HEK293 (cell line): Measurements from ENCODE around the gene CLMN.

Experiments
- GLIS1 ChIP-seq: fragments of 450-650 bp; formaldehyde crosslinking; IDR thresholded peaks from 2 replicates; pipeline ENCODE4 v1.5.1; 2016; ENCODE audit warnings: missing biosample characterization, missing genetic modification characterization
- GLIS2 ChIP-seq: fragments of 450-650 bp; formaldehyde crosslinking; IDR thresholded peaks from 2 replicates; pipeline ENCODE4 v1.5.1; 2016; ENCODE audit warnings: missing biosample characterization, missing genetic modification characterization
- KLF8 ChIP-seq: fragments of 450-650 bp; formaldehyde crosslinking; IDR thresholded peaks from 2 replicates; pipeline ENCODE4 v1.5.1; 2016; ENCODE audit warnings: missing biosample characterization, missing genetic modification characterization
- MYNN ChIP-seq: fragments of 450-650 bp; formaldehyde crosslinking; IDR thresholded peaks from 2 replicates; pipeline ENCODE4 v1.5.1; 2016; ENCODE audit warnings: missing biosample characterization, missing genetic modification characterization, borderline replicate concordance
- SP2 ChIP-seq: fragments of 450-650 bp; formaldehyde crosslinking; IDR thresholded peaks from 2 replicates; pipeline ENCODE4 v1.5.1; 2016; ENCODE audit warnings: missing biosample characterization, missing genetic modification characterization
- YY2 ChIP-seq: fragments of 450-650 bp; formaldehyde crosslinking; IDR thresholded peaks from 2 replicates; pipeline ENCODE4 v1.5.1; 2016; ENCODE audit warnings: missing biosample characterization, missing genetic modification characterization
- ZBTB1 ChIP-seq: fragments of 450-650 bp; formaldehyde crosslinking; IDR thresholded peaks from 2 replicates; pipeline ENCODE4 v1.5.1; 2016; ENCODE audit warnings: missing biosample characterization, missing genetic modification characterization
- ZBTB20 ChIP-seq: fragments of 450-650 bp; formaldehyde crosslinking; IDR thresholded peaks from 2 replicates; pipeline ENCODE4 v1.5.1; 2016; ENCODE audit warnings: missing biosample characterization, missing genetic modification characterization
- ZBTB48 ChIP-seq: fragments of 450-650 bp; formaldehyde crosslinking; IDR thresholded peaks from 2 replicates; pipeline ENCODE4 v1.5.1; 2016; ENCODE audit warnings: missing biosample characterization, missing genetic modification characterization
- ZFHX2 ChIP-seq: fragments of 450-650 bp; formaldehyde crosslinking; conservative IDR thresholded peaks from 2 replicates; pipeline ENCODE4 v1.5.1; 2016; ENCODE audit warnings: missing biosample characterization, missing genetic modification characterization
- ZFP37 ChIP-seq: fragments of 450-650 bp; formaldehyde crosslinking; IDR thresholded peaks from 2 replicates; pipeline ENCODE4 v1.5.1; 2016; ENCODE audit warnings: missing biosample characterization, missing genetic modification characterization
- ZIC2 ChIP-seq: fragments of 450-650 bp; formaldehyde crosslinking; IDR thresholded peaks from 2 replicates; pipeline ENCODE4 v1.5.1; 2016; ENCODE audit warnings: missing biosample characterization, missing genetic modification characterization
- ZNF223 ChIP-seq: fragments of 450-650 bp; formaldehyde crosslinking; IDR thresholded peaks from 2 replicates; pipeline ENCODE4 v1.5.1; 2016; ENCODE audit warnings: missing biosample characterization, missing genetic modification characterization
- ZNF24 ChIP-seq: fragments of 450-650 bp; formaldehyde crosslinking; IDR thresholded peaks from 2 replicates; pipeline ENCODE4 v1.5.1; 2016; ENCODE audit warnings: missing biosample characterization, missing genetic modification characterization
- ZNF335 ChIP-seq: fragments of 450-650 bp; formaldehyde crosslinking; conservative IDR thresholded peaks from 2 replicates; pipeline ENCODE4 v1.5.1; 2016; ENCODE audit warnings: missing biosample characterization, missing genetic modification characterization
- ZNF341 ChIP-seq: fragments of 450-650 bp; formaldehyde crosslinking; IDR thresholded peaks from 2 replicates; pipeline ENCODE4; 2016; ENCODE audit warnings: low read depth, missing biosample characterization, missing genetic modification characterization
- ZNF354C ChIP-seq: fragments of 450-650 bp; formaldehyde crosslinking; IDR thresholded peaks from 2 replicates; pipeline ENCODE4 v1.5.1; 2016; ENCODE audit warnings: missing biosample characterization, missing genetic modification characterization, low read depth, borderline replicate concordance
- ZNF394 ChIP-seq: fragments of 450-650 bp; formaldehyde crosslinking; IDR thresholded peaks from 2 replicates; pipeline ENCODE4 v1.5.1; 2016; ENCODE audit warnings: missing biosample characterization, missing genetic modification characterization, mild to moderate bottlenecking, moderate library complexity, borderline replicate concordance
- ZNF530 ChIP-seq: fragments of 450-650 bp; formaldehyde crosslinking; IDR thresholded peaks from 2 replicates; pipeline ENCODE4 v1.5.1; 2016; ENCODE audit warnings: low read depth, missing biosample characterization, missing genetic modification characterization
- ZNF549 ChIP-seq: fragments of 450-650 bp; IDR thresholded peaks from 2 replicates; pipeline ENCODE4 v1.5.1; 2018; ENCODE audit warnings: missing biosample characterization, missing genetic modification characterization, mild to moderate bottlenecking, inconsistent platforms, moderate library complexity
- ZNF600 ChIP-seq: fragments of 450-650 bp; formaldehyde crosslinking; IDR thresholded peaks from 2 replicates; pipeline ENCODE4 v1.5.1; 2016; ENCODE audit warnings: missing biosample characterization, missing genetic modification characterization
- ZNF623 ChIP-seq: fragments of 450-650 bp; formaldehyde crosslinking; IDR thresholded peaks from 2 replicates; pipeline ENCODE4 v1.5.1; 2016; ENCODE audit warnings: missing biosample characterization, missing genetic modification characterization
- ZNF76 ChIP-seq: fragments of 450-650 bp; formaldehyde crosslinking; IDR thresholded peaks from 2 replicates; pipeline ENCODE4; 2016; ENCODE audit warnings: low read depth, missing biosample characterization, missing genetic modification characterization, borderline replicate concordance
- ZNF830 ChIP-seq: fragments of 450-650 bp; IDR thresholded peaks from 2 replicates; pipeline ENCODE4 v1.5.0; 2018; ENCODE audit warnings: missing biosample characterization, missing genetic modification characterization, low read depth, mild to moderate bottlenecking, moderate library complexity
- TF ChIP-seq, protein P1 (sequence below): fragments of 450-650 bp; formaldehyde crosslinking; IDR thresholded peaks from 2 replicates; pipeline ENCODE4 v1.5.1; 2016; ENCODE audit warnings: missing biosample characterization, missing genetic modification characterization
- TF ChIP-seq, protein P2 (sequence below): fragments of 450-650 bp; formaldehyde crosslinking; IDR thresholded peaks from 2 replicates; pipeline ENCODE4 v1.5.1; 2017; ENCODE audit warnings: missing biosample characterization, missing genetic modification characterization
- TF ChIP-seq, protein P3 (sequence below): fragments of 450-650 bp; formaldehyde crosslinking; optimal IDR thresholded peaks from 2 replicates; pipeline ENCODE3; 2016; ENCODE audit warnings: missing biosample characterization, mild to moderate bottlenecking, missing genetic modification characterization
- TF ChIP-seq, protein P4 (sequence below): fragments of 450-650 bp; formaldehyde crosslinking; IDR thresholded peaks from 2 replicates; pipeline ENCODE4 v1.5.1; 2016; ENCODE audit warnings: missing biosample characterization, missing genetic modification characterization

The CLMN gene

DNA sequence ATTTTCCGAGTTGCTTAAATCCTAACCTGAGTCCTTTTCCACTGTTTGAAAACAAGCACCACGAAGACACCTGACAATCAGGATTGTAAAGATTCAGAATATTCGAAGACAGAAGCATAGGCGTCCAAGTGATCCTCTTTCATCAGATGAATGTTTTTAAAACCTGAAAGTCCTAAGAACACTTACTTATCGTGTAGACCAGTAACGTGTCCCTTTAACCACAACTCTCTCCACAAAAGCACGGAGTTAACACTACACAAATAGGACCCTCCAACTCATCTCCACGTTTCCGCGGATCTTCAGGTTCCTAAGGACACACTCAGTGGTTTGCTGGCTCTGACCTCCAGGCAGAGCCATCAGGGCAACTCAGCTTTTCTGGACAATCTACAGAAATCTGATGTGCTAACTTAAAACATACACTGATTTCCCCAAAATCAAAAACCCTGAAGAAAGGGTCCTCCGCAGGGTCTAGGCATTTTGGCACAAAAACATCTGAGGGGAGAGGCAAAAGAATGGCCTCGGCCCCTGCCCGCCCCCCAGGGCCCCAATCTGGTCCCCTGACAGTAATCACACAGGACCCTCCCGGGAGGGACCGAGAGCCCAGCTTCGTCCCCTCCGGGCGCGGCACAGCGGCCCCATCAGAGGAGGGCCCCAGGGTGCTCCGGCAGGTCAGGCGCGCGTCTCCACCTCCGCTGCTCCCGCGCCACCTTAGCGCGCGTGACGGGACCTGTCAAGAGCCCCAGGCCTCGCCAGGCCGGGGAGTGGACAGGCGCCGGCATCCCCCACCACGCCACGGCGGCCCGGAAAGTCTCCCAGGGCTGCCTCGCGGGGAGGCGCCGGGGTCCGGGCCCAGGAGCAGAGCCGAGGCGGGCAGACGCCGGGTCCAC is 163.3 kb downstream of the CLMN start (continued):
- TF ChIP-seq, protein P1, sequence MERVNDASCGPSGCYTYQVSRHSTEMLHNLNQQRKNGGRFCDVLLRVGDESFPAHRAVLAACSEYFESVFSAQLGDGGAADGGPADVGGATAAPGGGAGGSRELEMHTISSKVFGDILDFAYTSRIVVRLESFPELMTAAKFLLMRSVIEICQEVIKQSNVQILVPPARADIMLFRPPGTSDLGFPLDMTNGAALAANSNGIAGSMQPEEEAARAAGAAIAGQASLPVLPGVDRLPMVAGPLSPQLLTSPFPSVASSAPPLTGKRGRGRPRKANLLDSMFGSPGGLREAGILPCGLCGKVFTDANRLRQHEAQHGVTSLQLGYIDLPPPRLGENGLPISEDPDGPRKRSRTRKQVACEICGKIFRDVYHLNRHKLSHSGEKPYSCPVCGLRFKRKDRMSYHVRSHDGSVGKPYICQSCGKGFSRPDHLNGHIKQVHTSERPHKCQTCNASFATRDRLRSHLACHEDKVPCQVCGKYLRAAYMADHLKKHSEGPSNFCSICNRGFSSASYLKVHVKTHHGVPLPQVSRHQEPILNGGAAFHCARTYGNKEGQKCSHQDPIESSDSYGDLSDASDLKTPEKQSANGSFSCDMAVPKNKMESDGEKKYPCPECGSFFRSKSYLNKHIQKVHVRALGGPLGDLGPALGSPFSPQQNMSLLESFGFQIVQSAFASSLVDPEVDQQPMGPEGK = peak; percentile 52; the same call in 1 of the 2 replicates
- TF ChIP-seq ZNF223 (tag by site-specific recombination) (no peak), ZBTB1 (tag by site-specific recombination) (no peak), ZNF341 (tag by site-specific recombination) (peak; percentile 70), ZBTB48 (peak; percentile 57), GLIS2 (tag by site-specific recombination) (peak; percentile 94), ZNF335 (tag by site-specific recombination) (peak; percentile 93), ZNF76 (tag by site-specific recombination) (peak; percentile 27; the same call in 1 of the 2 replicates), ZNF830 (no peak), SP2 (tag by site-specific recombination) (peak; percentile 25; the same call in 1 of the 2 replicates), ZBTB20 (tag by site-specific recombination) (peak; percentile 55; the same call in 1 of the 2 replicates), ZNF24 (tag by site-specific recombination) (no peak), ZNF600 (tag by site-specific recombination) (0 out of 2 replicates have a peak, but pooled peaks have one; percentile 21), ZNF530 (tag by site-specific recombination) (no peak), ZNF394 (peak; percentile 34; the same call in 1 of the 2 replicates), YY2 (tag by site-specific recombination) (0 out of 2 replicates have a peak, but pooled peaks have one; percentile 21), ZNF623 (tag by site-specific recombination) (no peak), ZFP37 (tag by site-specific recombination) (no peak), ZNF549 (no peak), ZNF354C (tag by site-specific recombination) (no peak), ZFHX2 (tag by site-specific recombination) (0 out of 2 replicates have a peak, but pooled peaks have one; percentile 24), ZIC2 (tag by site-specific recombination) (peak; percentile 48), GLIS1 (tag by site-specific recombination) (peak; percentile 76), KLF8 (tag by site-specific recombination) (peak; percentile 33; the same call in 1 of the 2 replicates), MYNN (no peak)
- TF ChIP-seq, protein P2, sequence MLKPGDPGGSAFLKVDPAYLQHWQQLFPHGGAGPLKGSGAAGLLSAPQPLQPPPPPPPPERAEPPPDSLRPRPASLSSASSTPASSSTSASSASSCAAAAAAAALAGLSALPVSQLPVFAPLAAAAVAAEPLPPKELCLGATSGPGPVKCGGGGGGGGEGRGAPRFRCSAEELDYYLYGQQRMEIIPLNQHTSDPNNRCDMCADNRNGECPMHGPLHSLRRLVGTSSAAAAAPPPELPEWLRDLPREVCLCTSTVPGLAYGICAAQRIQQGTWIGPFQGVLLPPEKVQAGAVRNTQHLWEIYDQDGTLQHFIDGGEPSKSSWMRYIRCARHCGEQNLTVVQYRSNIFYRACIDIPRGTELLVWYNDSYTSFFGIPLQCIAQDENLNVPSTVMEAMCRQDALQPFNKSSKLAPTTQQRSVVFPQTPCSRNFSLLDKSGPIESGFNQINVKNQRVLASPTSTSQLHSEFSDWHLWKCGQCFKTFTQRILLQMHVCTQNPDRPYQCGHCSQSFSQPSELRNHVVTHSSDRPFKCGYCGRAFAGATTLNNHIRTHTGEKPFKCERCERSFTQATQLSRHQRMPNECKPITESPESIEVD (tag by site-specific recombination) = no peak
- TF ChIP-seq, protein P3, sequence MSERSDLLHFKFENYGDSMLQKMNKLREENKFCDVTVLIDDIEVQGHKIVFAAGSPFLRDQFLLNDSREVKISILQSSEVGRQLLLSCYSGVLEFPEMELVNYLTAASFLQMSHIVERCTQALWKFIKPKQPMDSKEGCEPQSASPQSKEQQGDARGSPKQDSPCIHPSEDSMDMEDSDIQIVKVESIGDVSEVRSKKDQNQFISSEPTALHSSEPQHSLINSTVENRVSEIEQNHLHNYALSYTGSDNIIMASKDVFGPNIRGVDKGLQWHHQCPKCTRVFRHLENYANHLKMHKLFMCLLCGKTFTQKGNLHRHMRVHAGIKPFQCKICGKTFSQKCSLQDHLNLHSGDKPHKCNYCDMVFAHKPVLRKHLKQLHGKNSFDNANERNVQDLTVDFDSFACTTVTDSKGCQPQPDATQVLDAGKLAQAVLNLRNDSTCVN (tag by site-specific recombination) = peak; percentile 54
- TF ChIP-seq, protein P4, sequence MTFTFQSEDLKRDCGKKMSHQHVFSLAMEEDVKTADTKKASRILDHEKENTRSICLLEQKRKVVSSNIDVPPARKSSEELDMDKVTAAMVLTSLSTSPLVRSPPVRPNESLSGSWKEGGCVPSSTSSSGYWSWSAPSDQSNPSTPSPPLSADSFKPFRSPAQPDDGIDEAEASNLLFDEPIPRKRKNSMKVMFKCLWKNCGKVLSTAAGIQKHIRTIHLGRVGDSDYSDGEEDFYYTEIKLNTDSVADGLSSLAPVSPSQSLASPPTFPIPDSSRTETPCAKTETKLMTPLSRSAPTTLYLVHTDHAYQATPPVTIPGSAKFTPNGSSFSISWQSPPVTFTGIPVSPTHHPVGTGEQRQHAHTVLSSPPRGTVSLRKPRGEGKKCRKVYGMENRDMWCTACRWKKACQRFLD = no peak
